Testis (tissue), 2 donors: ENCODE data around the gene KCTD1.

Experiments used
- CTCF ChIP-seq, 3 experiments: fragments of 450-650 bp in 2 of 3; fragments of 200-600 bp in 1 of 3; sonication (generic) in 1 of 3; IDR thresholded peaks; one replicate each; pipeline ENCODE4 v1.5.1; 2016 to 2019; ENCODE audit warnings: antibody characterized with exemption in 3 of 3, mild to moderate bottlenecking in 2 of 3, moderate library complexity in 1 of 3
- POLR2A ChIP-seq: fragments of 450-650 bp; IDR thresholded peaks from one replicate; pipeline ENCODE4 v1.6.1; 2017; ENCODE audit warnings: antibody characterized with exemption, mild to moderate bottlenecking, moderate library complexity

GRCh38 chr18:26536664-26537063 lies 11.7 kb downstream of the KCTD1 start:
- TF ChIP-seq CTCF (IDR thresholded peaks at IDR 0.05) (no peak), POLR2A (no peak)
